ENCODE results near the gene MAP3K1.
A peak's percentile ranks its signal among the peaks of the same experiment; 100 is the strongest.

MAP3K1 gene

GRCh38 chr5:56900395-56900794, 85.0 kb downstream of the MAP3K1 start:
- no peak for DNase-seq (ENCODE audit: low read depth in 4 of 4, low spot score in 1 of 4)

GRCh38 chr5:56900858-56901578, 85.7 kb downstream of the MAP3K1 start:
- DNase-seq (ENCODE audit: low read depth in 4 of 4, low spot score in 1 of 4) = no peak

GRCh38 chr5:56908942-56909293, 93.6 kb downstream of the MAP3K1 start:
- DNase-seq (ENCODE audit: low read depth in 4 of 4, low spot score in 1 of 4) = no peak

GRCh38 chr5:56909294-56910209, 94.2 kb downstream of the MAP3K1 start, which contains the start of gene SETD9:
TSS of gene SETD9 (plus strand) at chr5:56909596. CDS start at chr5:56909646, 50 bp downstream.
- DNase-seq (ENCODE audit: low read depth in 4 of 4, low spot score in 1 of 4) = peak; percentile 69 to 94 (median 82)

- peak in 2 of 4 experiments; percentile 12 to 16 for DNase-seq (ENCODE audit: low read depth in 4 of 4, low spot score in 1 of 4)
Measured at GRCh38 chr5:56910210-56910965, 95.0 kb downstream of the MAP3K1 start.

- no peak for DNase-seq (ENCODE audit: low read depth in 4 of 4, low spot score in 1 of 4)
Measured at GRCh38 chr5:56913766-56914165, 98.4 kb downstream of the MAP3K1 start.

GRCh38 chr5:56914678-56915077, 99.3 kb downstream of the MAP3K1 start:
- DNase-seq (ENCODE audit: low read depth in 4 of 4, low spot score in 1 of 4) = no peak

- DNase-seq (ENCODE audit: low read depth in 4 of 4, low spot score in 1 of 4) = no peak
Measured at GRCh38 chr5:56917534-56917933, 102.2 kb downstream of the MAP3K1 start.

- no peak for DNase-seq (ENCODE audit: low read depth in 4 of 4, low spot score in 1 of 4)
Measured at GRCh38 chr5:56918054-56918453, 102.7 kb downstream of the MAP3K1 start.

- no peak for DNase-seq (ENCODE audit: low read depth in 4 of 4, low spot score in 1 of 4)
Measured at GRCh38 chr5:56919942-56920662, 104.8 kb downstream of the MAP3K1 start.

GRCh38 chr5:56922922-56923321, 107.6 kb downstream of the MAP3K1 start:
- DNase-seq (ENCODE audit: low read depth in 4 of 4, low spot score in 1 of 4) = no peak

- DNase-seq (ENCODE audit: low read depth in 4 of 4, low spot score in 1 of 4) = no peak
Measured at GRCh38 chr5:56934325-56934724, 119.0 kb downstream of the MAP3K1 start.

- no peak for DNase-seq (ENCODE audit: low read depth in 4 of 4, low spot score in 1 of 4)
Measured at GRCh38 chr5:56938858-56939257, 123.5 kb downstream of the MAP3K1 start.

- DNase-seq (ENCODE audit: low read depth in 4 of 4, low spot score in 1 of 4) = no peak
Measured at GRCh38 chr5:56941981-56942380, 126.6 kb downstream of the MAP3K1 start.

Data from stimulated activated CD4-positive, alpha-beta T cell treated with anti-CD3 and anti-CD28 coated beads, Interleukin-1b, Interleukin-23, amount 100 ng/mL, for 24 hours (primary cell).